ENCODE measurements around the gene CHST12.
"Not testable (repeated sequence)": the region's sequence is repeated elsewhere in the genome, so short reads cannot be mapped to it uniquely, and the experiment has no call there.

The CHST12 gene

GRCh38 chr7:2466675-2467074 lies 63.3 kb downstream of the CHST12 start:
- no peak for FAIRE-seq

GRCh38 chr7:2468227-2468626 lies 64.8 kb downstream of the CHST12 start:
- FAIRE-seq: no peak

GRCh38 chr7:2469460-2470203 lies 66.2 kb downstream of the CHST12 start:
- not testable (repeated sequence) for FAIRE-seq

- FAIRE-seq: no peak
These were observed 67.0 kb downstream of the CHST12 start for GRCh38 chr7:2470204-2471021.

- FAIRE-seq: no peak
These were observed 67.6 kb downstream of the CHST12 start for GRCh38 chr7:2471022-2471329.

- FAIRE-seq: no peak
These were observed 68.0 kb downstream of the CHST12 start for GRCh38 chr7:2471396-2471795.

- no peak for FAIRE-seq
These were observed 69.3 kb downstream of the CHST12 start for GRCh38 chr7:2472739-2473138.

- FAIRE-seq: no peak
These were observed 70.2 kb downstream of the CHST12 start for GRCh38 chr7:2473496-2474180.

GRCh38 chr7:2474224-2474623 lies 70.8 kb downstream of the CHST12 start:
- no peak for FAIRE-seq

- no peak for FAIRE-seq
These were observed 71.6 kb downstream of the CHST12 start for GRCh38 chr7:2474813-2475677.

- no peak for FAIRE-seq
These were observed 72.2 kb downstream of the CHST12 start for GRCh38 chr7:2475678-2476015.

GRCh38 chr7:2476298-2476697 lies 72.9 kb downstream of the CHST12 start, which contains the start of gene GRIFIN:
TSS of gene GRIFIN (minus strand) at chr7:2476398. CDS start at chr7:2476383, 15 bp downstream.
- no peak for FAIRE-seq

GRCh38 chr7:2476776-2477446 lies 73.5 kb downstream of the CHST12 start:
- FAIRE-seq: no peak

- no peak for FAIRE-seq
These were observed 74.3 kb downstream of the CHST12 start for GRCh38 chr7:2477447-2478398.

GRCh38 chr7:2478399-2478785 lies 75.0 kb downstream of the CHST12 start:
- no peak for FAIRE-seq

- FAIRE-seq: no peak
These were observed 75.4 kb downstream of the CHST12 start for GRCh38 chr7:2478800-2479199.

- FAIRE-seq: no peak
These were observed 76.1 kb downstream of the CHST12 start for GRCh38 chr7:2479276-2480069.

GRCh38 chr7:2480070-2480408 lies 76.6 kb downstream of the CHST12 start:
- no peak for FAIRE-seq

- FAIRE-seq: no peak
These were observed 77.8 kb downstream of the CHST12 start for GRCh38 chr7:2481195-2481594.

- no peak for FAIRE-seq
These were observed 79.5 kb downstream of the CHST12 start for GRCh38 chr7:2482725-2483451.
